ENCODE measurements around the gene LMF1. TPM values are rescaled to one million over a fixed set of nuclear protein-coding genes. Genes with fewer than 3 reads are reported as not detected.

The LMF1 gene
- total RNA-seq, 2 experiments from 2014 or later = 11.4 to 29.6 TPM

DNA sequence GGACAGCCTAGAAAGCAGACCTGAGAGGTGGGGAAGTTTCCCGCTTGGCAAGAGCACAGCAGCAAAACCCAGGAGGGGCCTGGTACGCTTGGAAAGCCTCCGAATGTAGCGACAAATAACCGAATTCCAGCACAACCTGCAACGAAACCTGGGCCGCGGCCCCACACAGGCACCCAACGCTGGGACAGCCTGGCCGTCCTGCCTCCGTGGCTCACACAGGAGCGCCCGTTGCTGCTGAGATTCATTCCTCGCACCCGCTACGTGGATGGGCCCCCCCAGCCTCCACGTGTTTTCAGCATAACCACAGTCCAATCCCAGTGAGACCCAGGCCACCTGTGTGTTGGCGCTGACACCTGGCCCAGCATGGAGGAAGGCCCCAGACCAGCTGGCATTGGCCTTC is 42.9 kb downstream of the LMF1 start:
- CTCF ChIA-PET = no interaction called here
- DNase-seq (no peak), ATAC-seq (no peak)
- H3K4me1 Mint-ChIP-seq = no peaks in the 10 kb centered on the region
- H3K27ac Mint-ChIP-seq = no peak overlapping the region
- H3K27me3 Mint-ChIP-seq = no peaks in the 10 kb centered on the region
- no peak overlapping the region for H3K4me3 Mint-ChIP-seq
- peaks cover 5% of the 10 kb centered on the region for H3K36me3 Mint-ChIP-seq
- H3K9me3 Mint-ChIP-seq (ENCODE audit: low read depth) = peaks cover 4% of the 10 kb centered on the region

DNA sequence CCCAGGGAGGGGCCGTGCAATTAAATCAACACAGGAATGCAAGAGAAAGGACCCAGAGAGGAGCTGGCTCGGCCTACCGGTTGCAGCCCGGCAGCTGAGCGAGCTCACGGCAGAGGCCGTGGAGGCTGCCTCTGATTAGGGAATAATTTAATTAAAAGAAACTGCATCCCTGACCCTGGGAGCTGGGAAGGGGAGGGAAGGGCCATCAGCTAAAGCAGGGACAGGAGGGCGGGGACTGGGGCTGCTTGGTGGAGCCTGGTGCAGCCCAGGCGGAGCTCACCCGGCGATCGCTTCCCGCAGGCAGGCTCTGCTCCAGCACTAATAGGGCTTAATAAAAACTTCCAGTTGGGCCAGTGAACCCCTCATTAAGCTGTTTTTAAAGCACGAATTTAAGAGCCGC is 43.4 kb downstream of the LMF1 start:
- H3K27ac Mint-ChIP-seq = no peak overlapping the region
- no peak overlapping the region for H3K4me3 Mint-ChIP-seq
- ATAC-seq (no peak), DNase-seq (no peak)
- H3K9me3 Mint-ChIP-seq (ENCODE audit: low read depth) = peaks cover 5% of the 10 kb centered on the region
- no peaks in the 10 kb centered on the region for H3K27me3 Mint-ChIP-seq
- H3K36me3 Mint-ChIP-seq = peaks cover 7% of the 10 kb centered on the region
- CTCF ChIA-PET = no interaction called here
- H3K4me1 Mint-ChIP-seq = no peaks in the 10 kb centered on the region

DNA sequence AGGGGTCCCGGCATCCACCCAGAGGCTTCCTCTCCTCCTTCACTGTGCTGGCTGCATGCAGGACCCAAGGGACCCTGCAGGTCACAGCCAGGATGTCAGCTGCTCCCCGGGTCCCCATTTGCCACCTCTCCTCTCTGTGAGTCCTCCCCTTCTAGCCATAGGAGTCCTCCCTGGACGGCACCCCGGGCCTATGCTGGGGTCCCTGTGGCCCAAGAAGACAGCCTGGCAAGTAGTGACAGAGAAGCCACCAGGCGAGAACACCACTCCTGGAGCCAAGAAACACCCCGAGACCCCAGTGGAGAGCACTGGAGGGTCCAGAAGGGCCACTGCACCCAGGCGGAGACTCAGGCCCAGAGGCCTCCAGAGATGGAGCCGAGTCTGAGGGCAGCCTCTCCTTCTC is 44.1 kb downstream of the LMF1 start:
- Mint-ChIP-seq H3K36me3 (peaks cover 11% of the 10 kb centered on the region), H3K9me3 (ENCODE audit: low read depth) (peaks cover 7% of the 10 kb centered on the region), H3K27ac (no peak overlapping the region), H3K27me3 (no peaks in the 10 kb centered on the region), H3K4me1 (no peaks in the 10 kb centered on the region), H3K4me3 (no peak overlapping the region)
- CTCF ChIA-PET = no interaction called here
- ATAC-seq (no peak), DNase-seq (no peak)

DNA sequence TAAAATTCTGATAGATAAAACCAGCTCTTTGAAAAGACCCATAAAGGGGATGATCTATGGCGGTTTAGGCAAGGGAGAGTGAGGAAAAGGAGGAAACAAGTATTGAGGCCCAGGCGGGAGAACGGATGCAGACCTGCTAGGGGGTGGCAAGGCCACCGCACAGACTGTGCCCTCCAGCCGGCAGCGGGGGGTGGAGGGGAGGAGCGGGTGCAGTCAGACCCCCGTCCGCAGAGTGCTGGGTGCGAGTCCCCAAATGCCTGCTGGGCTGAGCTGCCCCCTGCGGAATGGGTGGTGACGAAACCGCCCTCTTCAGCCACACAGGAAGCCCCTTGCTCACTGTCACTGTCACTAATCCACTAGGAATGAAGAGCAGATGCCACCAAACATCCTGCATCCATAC is 46.0 kb downstream of the LMF1 start:
- H3K4me1 Mint-ChIP-seq = no peaks in the 10 kb centered on the region

DNA sequence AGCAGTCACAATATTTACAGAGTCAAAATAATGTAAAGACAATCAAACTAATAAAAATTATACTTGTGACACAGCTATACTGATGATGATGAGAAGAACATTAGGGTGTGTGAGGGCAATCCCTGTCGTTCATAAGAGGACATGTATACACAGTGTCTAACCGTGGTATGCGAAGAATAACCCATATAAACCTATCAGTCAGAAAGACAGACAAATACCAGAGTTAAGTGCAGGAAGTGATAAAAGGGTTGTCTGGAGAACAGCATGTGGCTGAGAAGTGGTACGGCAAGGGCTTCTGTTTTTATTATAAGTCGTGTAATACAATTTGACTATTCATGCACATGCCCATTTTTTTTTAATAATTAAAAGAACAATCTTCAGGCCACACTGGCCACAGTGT is 46.7 kb downstream of the LMF1 start:
- Mint-ChIP-seq H3K27ac (no peak overlapping the region), H3K36me3 (peaks cover 11% of the 10 kb centered on the region), H3K9me3 (ENCODE audit: low read depth) (peaks cover 7% of the 10 kb centered on the region), H3K4me3 (no peak overlapping the region), H3K27me3 (no peaks in the 10 kb centered on the region), H3K4me1 (no peaks in the 10 kb centered on the region)
- ATAC-seq (no peak), DNase-seq (no peak)
- CTCF ChIA-PET = no interaction called here

More for the DNA sequence above, 46.0 kb downstream of the LMF1 start:
- DNase-seq (no peak), ATAC-seq (no peak)
- Mint-ChIP-seq H3K4me3 (no peak overlapping the region), H3K9me3 (ENCODE audit: low read depth) (peaks cover 7% of the 10 kb centered on the region), H3K36me3 (peaks cover 11% of the 10 kb centered on the region), H3K27ac (no peak overlapping the region), H3K27me3 (no peaks in the 10 kb centered on the region)
- CTCF ChIA-PET = no interaction called here

DNA sequence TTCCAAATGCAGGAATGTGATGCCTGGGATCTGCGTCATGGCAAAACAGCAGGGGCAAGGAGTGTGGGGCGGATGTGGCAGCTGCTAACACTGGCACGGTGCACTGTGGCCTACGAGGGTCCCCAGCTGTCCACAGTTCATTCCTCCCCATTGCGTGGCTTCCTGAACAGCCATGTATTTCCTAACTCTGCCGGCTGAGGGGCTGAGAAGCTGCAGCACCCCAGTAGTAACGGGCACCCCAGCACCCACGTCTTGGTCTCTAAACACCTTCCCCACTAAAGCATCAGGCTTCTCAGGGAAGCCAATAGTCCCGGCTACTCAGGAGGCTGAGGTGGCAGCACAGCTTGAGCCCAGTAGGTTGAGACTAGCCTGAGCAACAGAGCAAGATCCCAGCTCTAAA is 47.6 kb downstream of the LMF1 start:
- Mint-ChIP-seq H3K36me3 (peaks cover 11% of the 10 kb centered on the region), H3K4me1 (no peaks in the 10 kb centered on the region), H3K9me3 (ENCODE audit: low read depth) (peaks cover 7% of the 10 kb centered on the region), H3K4me3 (no peak overlapping the region), H3K27me3 (no peaks in the 10 kb centered on the region), H3K27ac (no peak overlapping the region)
- DNase-seq = no peak
- no peak for ATAC-seq
- CTCF ChIA-PET = no interaction called here

DNA sequence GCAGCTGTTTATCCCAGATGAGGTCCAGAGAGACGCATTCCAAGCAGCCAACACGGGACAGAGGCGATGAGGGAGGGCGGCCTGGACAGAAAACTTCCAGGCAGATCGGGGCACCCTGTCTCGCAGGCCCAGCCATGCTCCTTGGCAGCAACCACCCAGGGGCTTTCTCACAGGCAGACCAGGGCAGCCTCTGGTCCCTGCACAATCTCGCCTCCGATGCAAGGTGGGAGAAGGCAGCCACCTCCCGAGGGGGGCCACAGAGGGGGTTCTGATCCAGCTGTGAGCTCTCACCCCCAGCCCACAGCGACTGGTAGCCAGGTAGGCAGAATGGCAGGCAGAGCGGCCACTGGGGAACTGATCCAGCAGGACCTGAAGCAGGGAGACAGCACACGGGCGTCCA is 48.7 kb downstream of the LMF1 start:
- H3K4me1 Mint-ChIP-seq = no peaks in the 10 kb centered on the region
- ATAC-seq (no peak), DNase-seq (no peak)
- H3K27ac Mint-ChIP-seq = no peak overlapping the region
- peaks cover 7% of the 10 kb centered on the region for H3K9me3 Mint-ChIP-seq (ENCODE audit: low read depth)
- H3K4me3 Mint-ChIP-seq = no peak overlapping the region
- CTCF ChIA-PET = no interaction called here
- H3K27me3 Mint-ChIP-seq = no peaks in the 10 kb centered on the region
- peaks cover 11% of the 10 kb centered on the region for H3K36me3 Mint-ChIP-seq

DNA sequence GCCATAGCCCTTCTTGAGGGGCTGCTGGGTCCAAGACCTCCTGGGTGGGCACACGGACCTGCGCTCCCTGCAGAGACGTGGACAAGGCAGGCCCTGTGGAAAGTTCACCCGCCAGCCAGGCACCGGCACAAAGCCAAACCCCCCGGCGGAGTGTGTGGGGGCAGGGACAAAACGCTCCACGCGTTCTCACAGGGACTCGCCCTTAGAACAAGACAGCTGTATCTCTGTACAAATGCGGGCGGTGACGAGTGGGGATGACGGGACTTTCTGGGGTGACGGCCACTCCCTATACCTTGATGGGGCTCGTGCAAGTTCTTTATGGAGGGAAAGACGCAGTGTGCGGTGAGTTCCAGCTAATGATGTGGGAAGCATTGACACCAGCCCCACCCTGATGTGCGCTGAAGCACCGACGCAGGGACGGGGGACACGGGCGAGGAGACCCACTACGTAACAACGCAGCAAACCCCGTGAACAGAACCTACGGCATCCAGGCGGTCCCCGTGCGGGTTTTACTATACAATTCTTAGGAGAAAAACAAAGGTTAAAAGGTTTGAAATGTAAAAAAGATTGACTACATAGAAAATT is 49.4 kb downstream of the LMF1 start:
- CTCF ChIA-PET = no interaction called here
- DNase-seq (no peak), ATAC-seq (no peak)
- Mint-ChIP-seq H3K4me1 (no peaks in the 10 kb centered on the region), H3K36me3 (peaks cover 11% of the 10 kb centered on the region), H3K27ac (no peak overlapping the region), H3K9me3 (ENCODE audit: low read depth) (peaks cover 7% of the 10 kb centered on the region), H3K4me3 (no peak overlapping the region), H3K27me3 (no peaks in the 10 kb centered on the region)

DNA sequence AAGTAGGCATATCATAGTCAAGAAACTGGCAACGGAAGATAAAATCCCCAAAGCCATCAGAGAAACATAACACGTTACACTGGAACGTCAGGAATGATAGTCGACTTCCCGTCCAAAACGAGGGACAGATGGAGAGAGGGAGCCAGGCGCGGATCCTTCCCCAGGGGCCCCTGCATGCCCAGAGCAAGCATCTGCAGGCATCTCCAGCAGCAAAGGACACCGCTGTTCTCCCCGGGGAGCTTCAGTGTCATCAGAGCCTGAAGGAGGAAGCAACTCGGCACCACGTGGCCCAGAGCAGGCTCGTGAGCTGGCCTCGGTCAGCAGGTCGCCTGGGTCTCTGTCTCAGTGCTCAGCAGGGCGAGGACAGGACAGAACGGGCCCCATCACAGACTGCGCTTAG is 50.1 kb downstream of the LMF1 start:
- no peak overlapping the region for H3K4me3 Mint-ChIP-seq
- no peak overlapping the region for H3K27ac Mint-ChIP-seq
- H3K4me1 Mint-ChIP-seq = no peaks in the 10 kb centered on the region
- DNase-seq (no peak), ATAC-seq (no peak)
- H3K9me3 Mint-ChIP-seq (ENCODE audit: low read depth) = peaks cover 3% of the 10 kb centered on the region
- H3K27me3 Mint-ChIP-seq = no peaks in the 10 kb centered on the region
- H3K36me3 Mint-ChIP-seq = peaks cover 6% of the 10 kb centered on the region
- CTCF ChIA-PET = no interaction called here

DNA sequence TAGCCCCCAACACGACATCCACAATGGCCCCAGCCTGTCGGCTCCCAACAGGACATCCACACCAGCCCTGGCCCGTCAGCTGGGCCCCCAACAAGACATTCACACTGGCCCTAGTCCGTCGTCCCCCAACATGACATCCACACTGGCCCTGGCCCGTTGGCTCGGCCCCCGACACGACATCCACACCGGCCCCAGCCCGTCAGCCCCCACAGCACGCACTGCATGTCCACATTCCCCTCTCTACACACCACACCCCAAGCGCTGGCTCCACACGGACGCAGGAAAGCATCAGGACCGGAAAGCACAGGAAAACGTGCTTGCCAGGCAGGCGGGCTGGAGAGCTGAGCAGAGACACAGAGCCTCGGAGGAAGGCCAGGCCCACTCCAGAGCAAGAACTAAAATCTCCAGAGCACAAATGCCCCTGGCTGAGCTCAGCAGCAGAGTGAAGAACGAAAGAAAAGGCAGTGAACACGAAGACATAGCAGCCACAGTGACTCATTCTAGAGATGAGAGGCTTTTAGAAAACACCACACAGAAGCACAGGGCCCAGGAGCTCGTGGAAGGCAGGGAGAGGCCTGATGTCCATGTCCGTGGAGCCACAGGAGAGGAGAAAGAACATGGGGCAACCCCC is 50.6 kb downstream of the LMF1 start:
- Mint-ChIP-seq H3K27ac (no peak overlapping the region), H3K4me1 (no peaks in the 10 kb centered on the region), H3K4me3 (no peak overlapping the region), H3K36me3 (peaks cover 6% of the 10 kb centered on the region), H3K9me3 (ENCODE audit: low read depth) (peaks cover 3% of the 10 kb centered on the region), H3K27me3 (no peaks in the 10 kb centered on the region)
- no peak for ATAC-seq
- DNase-seq = no peak
- CTCF ChIA-PET = no interaction called here

DNA sequence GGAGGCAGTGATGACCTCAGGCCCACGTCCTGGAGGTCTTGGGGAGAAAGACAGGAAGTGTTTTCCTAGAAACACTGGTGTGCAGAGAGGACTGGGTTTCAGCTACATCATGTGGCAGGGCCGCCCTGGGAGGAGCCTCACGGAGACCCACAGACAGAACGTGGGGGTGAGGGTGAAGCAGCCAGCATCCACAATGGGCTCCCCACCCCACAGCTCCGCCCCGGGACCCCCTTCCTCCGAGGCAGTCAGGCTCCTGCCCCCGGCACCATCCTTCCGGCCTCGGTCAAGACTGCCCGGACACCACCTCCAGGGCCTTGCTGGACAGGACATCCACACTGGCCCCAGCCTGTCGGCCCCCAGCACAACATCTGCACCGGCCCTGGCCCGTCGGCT is 51.1 kb downstream of the LMF1 start:
- H3K9me3 Mint-ChIP-seq (ENCODE audit: low read depth) = peaks cover 3% of the 10 kb centered on the region
- no peaks in the 10 kb centered on the region for H3K27me3 Mint-ChIP-seq
- CTCF ChIA-PET = no interaction called here
- H3K27ac Mint-ChIP-seq = no peak overlapping the region
- ATAC-seq (no peak), DNase-seq (no peak)
- H3K36me3 Mint-ChIP-seq = peaks cover 6% of the 10 kb centered on the region
- no peak overlapping the region for H3K4me3 Mint-ChIP-seq
- H3K4me1 Mint-ChIP-seq = no peaks in the 10 kb centered on the region

DNA sequence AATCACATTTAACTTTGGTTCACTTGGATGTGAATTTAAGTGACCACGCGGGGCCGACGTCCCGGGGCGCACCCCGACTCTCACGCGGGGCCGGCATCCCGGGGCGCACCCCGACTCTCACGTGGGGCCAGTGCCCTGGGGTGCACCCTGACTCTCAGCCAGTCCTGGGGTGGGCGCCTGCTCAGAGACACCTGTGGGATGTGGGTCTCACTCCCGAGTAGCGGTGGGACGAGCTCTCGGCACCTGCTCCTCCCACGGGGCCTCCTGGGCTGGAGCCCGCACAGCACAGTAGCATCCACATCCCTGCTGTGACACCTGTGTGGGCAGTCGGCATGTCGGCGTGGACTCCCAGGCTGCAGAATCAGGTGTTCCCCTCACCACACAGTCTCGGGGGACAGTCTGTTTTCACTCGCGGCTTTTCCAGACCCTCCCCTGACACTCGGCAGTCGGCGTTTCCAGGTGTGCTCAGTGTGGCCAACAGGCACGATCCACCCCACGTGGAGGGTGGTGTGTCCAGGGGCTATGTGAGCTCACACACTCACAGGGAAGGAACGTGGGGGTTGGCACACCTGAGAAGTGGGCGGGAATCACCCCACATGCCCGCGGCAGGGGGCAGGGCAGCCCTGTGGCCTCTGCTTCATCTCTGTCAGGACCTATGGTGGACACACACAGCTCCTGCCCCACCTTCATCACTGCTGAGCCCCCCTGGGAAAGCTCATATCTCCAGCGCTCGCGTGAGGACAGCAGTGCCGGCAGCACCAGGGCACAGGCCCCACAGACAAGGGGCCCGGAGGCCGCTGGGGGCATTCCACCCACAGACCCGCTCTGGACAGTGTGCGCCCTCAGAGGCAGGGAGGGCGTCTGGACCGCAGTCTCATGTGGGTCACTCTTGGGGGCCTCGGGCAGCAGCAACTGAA is 51.8 kb downstream of the LMF1 start:
- CTCF ChIA-PET = no interaction called here
- ATAC-seq (no peak), DNase-seq (no peak)
- peaks cover 3% of the 10 kb centered on the region for H3K9me3 Mint-ChIP-seq (ENCODE audit: low read depth)
- no peak overlapping the region for H3K4me3 Mint-ChIP-seq
- H3K36me3 Mint-ChIP-seq = peaks cover 6% of the 10 kb centered on the region
- no peaks in the 10 kb centered on the region for H3K27me3 Mint-ChIP-seq
- H3K4me1 Mint-ChIP-seq = no peaks in the 10 kb centered on the region
- H3K27ac Mint-ChIP-seq = no peak overlapping the region

DNA sequence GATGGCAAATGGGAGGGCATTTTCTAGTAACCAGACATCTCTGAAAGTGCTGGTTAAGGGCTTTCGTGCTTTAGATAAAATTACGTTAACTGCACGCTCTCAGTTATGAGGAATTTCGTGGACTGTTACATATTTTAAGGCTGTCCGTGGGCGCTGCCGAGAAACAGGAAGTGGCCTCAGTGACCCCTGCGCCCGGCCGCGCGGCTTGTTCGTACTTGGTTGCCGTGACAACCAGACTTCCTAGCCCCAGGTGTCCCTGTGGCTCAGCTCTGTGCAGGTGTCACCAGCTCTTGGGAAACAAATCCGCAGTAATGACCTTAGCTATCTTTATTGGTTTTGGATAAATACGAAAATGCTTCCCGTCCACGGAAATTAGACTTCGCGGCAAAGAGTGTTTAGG is 52.7 kb downstream of the LMF1 start:
- no peaks in the 10 kb centered on the region for H3K27me3 Mint-ChIP-seq
- peaks cover 3% of the 10 kb centered on the region for H3K9me3 Mint-ChIP-seq (ENCODE audit: low read depth)
- H3K36me3 Mint-ChIP-seq = peaks cover 6% of the 10 kb centered on the region
- DNase-seq = no peak
- CTCF ChIA-PET = no interaction called here
- no peaks in the 10 kb centered on the region for H3K4me1 Mint-ChIP-seq
- no peak overlapping the region for H3K27ac Mint-ChIP-seq
- no peak overlapping the region for H3K4me3 Mint-ChIP-seq
- ATAC-seq = no peak

DNA sequence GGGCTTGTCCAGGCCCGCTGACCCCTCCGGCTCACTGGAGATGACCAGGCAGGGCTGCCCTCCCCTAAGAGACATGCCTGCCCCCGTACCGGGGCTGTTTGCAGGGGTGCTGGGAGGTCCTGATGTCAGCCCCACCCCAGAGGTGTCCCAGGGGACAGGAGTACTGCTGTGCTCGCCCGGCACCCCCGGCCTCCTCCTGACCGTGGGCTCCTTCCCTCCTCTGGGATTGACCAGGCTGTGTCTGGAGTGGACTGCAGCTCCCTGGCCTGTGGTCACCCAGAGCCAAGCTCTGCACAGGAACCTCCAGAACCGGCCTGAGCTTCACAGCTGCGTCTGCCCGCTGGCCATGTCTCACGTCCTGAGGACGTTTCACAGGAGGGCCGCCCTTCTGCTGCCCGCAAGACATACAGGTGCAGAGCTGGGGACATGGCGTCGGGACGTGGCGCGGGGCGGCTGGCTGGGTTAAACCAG is 53.2 kb downstream of the LMF1 start:
- Mint-ChIP-seq H3K27me3 (no peaks in the 10 kb centered on the region), H3K36me3 (peaks cover 6% of the 10 kb centered on the region), H3K9me3 (ENCODE audit: low read depth) (peaks cover 3% of the 10 kb centered on the region), H3K4me3 (no peak overlapping the region), H3K4me1 (no peaks in the 10 kb centered on the region), H3K27ac (no peak overlapping the region)
- ATAC-seq (no peak), DNase-seq (no peak)
- CTCF ChIA-PET = no interaction called here

All from activated CD8-positive, alpha-beta memory T cell treated with anti-CD3 and anti-CD28 coated beads, Interleukin-2, amount 10 ng/mL, durations not matched to agents 7 days and 5 days (primary cell).